PC-3 (cell line): Measurements from ENCODE around the gene LMLN. TPM values are rescaled to one million over a fixed set of nuclear protein-coding genes. Genes with fewer than 3 reads are reported as not detected.
"Not testable (repeated sequence)": the region's sequence is repeated elsewhere in the genome, so short reads cannot be mapped to it uniquely, and the experiment has no call there.

Source experiments
- ATAC-seq: fragments of 200-7000 bp; cut with Tn5 transposase; 2 replicates; pipeline ENCODE4 v1.9.1; 2020; ENCODE audit warnings: mild to moderate bottlenecking, moderate library complexity
- BruUV-seq: library from RNA; stranded (reverse); fragments of 400-500 nt; replicated peaks from 2 replicates; lab custom pipeline; 2021; lab: Mats Ljungman, UMichigan
- CTCF ChIA-PET: fragments of 300-600 bp; sonication (Branson Sonifier 250); formaldehyde crosslinking; loops from one replicate; lab custom pipeline; 2022; ENCODE audit warnings: antibody characterized with exemption; lab: Charles Lee
- POLR2A ChIA-PET: fragments of 300-600 bp; sonication (Branson Sonifier 250); formaldehyde crosslinking; loops from one replicate; lab custom pipeline; 2022; ENCODE audit warnings: antibody characterized with exemption; ENCODE audit not compliant: unreplicated experiment; lab: Charles Lee
- DNase-seq: peaks from one replicate; pipeline ENCODE4 v3.0.0-alpha.2; 2015
- H2AFZ ChIP-seq: fragments of 300-600 bp; sonication (generic); 2 replicates; pipeline ENCODE4 v1.6.0; 2016; ENCODE audit warnings: antibody characterized with exemption, low read length
- H3F3A ChIP-seq: fragments of 300-600 bp; sonication (generic); one replicate; pipeline ENCODE4 v1.6.0; 2017; ENCODE audit warnings: antibody characterized with exemption, low read length, control low read depth, mild to moderate bottlenecking; ENCODE audit not compliant: unreplicated experiment
- H3K27ac ChIP-seq: fragments of 300-600 bp; sonication (generic); 2 replicates; pipeline ENCODE4 v1.5.1; 2016; ENCODE audit warnings: mild to moderate bottlenecking, low read length
- H3K27me3 ChIP-seq: fragments of 300-600 bp; sonication (generic); 2 replicates; pipeline ENCODE4 v1.6.1; 2016; ENCODE audit warnings: low read length, mixed read lengths
- H3K36me3 ChIP-seq: fragments of 300-600 bp; sonication (generic); 2 replicates; pipeline ENCODE4 v1.6.1; 2016; ENCODE audit warnings: low read depth, mixed run types, low read length, mixed read lengths
- H3K4me1 ChIP-seq: fragments of 300-600 bp; sonication (generic); 2 replicates; pipeline ENCODE4 v1.5.1; 2016; ENCODE audit warnings: low read length; ENCODE audit not compliant: insufficient read depth
- H3K4me2 ChIP-seq: fragments of 300-600 bp; sonication (generic); 2 replicates; pipeline ENCODE4 v1.6.0; 2016; ENCODE audit warnings: low read length
- H3K4me3 ChIP-seq: fragments of 300-600 bp; sonication (generic); 2 replicates; pipeline ENCODE4 v1.5.1; 2016; ENCODE audit warnings: mild to moderate bottlenecking, low read length, mixed read lengths
- H3K79me2 ChIP-seq: fragments of 300-600 bp; sonication (generic); 2 replicates; pipeline ENCODE4 v1.6.1; 2017; ENCODE audit warnings: low read length, mixed read lengths
- H3K9ac ChIP-seq: fragments of 300-600 bp; sonication (generic); 2 replicates; pipeline ENCODE4 v1.6.0; 2016; ENCODE audit warnings: mild to moderate bottlenecking, low read length
- H3K9me2 ChIP-seq: fragments of 300-600 bp; sonication (generic); replicated peaks from 2 replicates; pipeline ENCODE4 v1.6.1; 2016; ENCODE audit warnings: mixed run types, low read length, mixed read lengths
- H3K9me3 ChIP-seq: fragments of 300-600 bp; sonication (generic); 2 replicates; pipeline ENCODE4 v1.6.1; 2016; ENCODE audit warnings: low read length, mixed read lengths
- H4K20me1 ChIP-seq: fragments of 300-600 bp; sonication (generic); 2 replicates; pipeline ENCODE4 v1.6.1; 2016; ENCODE audit warnings: low read length, mixed read lengths
- EZH2 ChIP-seq: fragments of 300-600 bp; sonication (generic); IDR thresholded peaks from one replicate; pipeline ENCODE4 v1.6.1; 2017; ENCODE audit warnings: antibody characterized with exemption, mild to moderate bottlenecking, low read length; ENCODE audit not compliant: unreplicated experiment
- EZH2phosphoT487 ChIP-seq: fragments of 300-600 bp; sonication (generic); IDR thresholded peaks from 2 replicates; pipeline ENCODE4 v1.6.1; 2018; ENCODE audit warnings: mild to moderate bottlenecking, antibody characterized with exemption, low read length, borderline replicate concordance
- intact Hi-C: fragments of 100-400 bp; cut with micrococcal nuclease; formaldehyde crosslinking; loops from 2 replicates; pipeline ENCODE4 v1.9.0; 2023
- total RNA-seq: library from RNA; depleted of rRNA; stranded (reverse); fragments of >200 nt; gene quantifications from 2 replicates; pipeline ENCODE4 v1.2.3, GENCODE V29; 2014
- TF ChIP-seq, protein P1 (sequence below): fragments of 300-600 bp; sonication (generic); conservative IDR thresholded peaks from 2 replicates; pipeline ENCODE4 v1.5.1; 2017; ENCODE audit warnings: antibody characterized with exemption, low read depth, mild to moderate bottlenecking, low read length

The LMLN gene
- total RNA-seq, 1 experiment from 2014 or later: 3.7 TPM

DNA sequence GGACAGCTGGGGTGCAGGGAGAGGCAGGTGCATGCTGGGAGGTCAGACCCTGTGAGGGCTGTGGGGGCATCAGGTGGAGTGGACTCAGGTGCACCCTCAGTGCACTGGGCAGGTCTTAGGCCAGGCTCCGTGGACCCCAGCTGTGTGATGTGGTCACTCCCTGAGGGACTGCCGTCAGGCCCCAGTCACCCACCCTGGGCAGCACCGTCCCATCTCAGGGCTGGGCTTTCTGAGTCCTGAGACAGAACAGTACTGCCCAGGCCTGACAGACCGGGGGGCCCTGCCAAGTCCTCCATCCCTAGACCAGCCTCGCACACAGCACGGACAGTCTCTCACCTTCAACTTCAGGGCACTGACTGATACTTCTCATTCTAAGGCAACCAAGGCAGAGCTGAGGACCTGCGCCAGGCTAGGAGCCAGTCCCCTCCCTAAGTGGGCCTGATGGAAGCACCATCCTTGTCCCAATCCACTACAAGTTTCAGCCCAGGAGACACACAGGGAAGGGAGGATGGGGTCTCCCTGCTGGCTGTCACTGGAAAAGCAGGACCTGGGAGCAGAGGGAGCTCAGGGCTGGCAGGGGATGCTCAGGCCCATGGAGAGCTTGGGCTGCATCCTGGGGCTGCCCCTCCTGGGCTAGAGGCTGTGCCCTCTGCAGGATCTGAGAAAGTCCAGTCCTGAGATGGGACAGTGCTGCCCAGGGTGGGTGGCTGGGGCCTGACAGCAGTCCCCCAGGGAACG is 86.3 kb downstream of the LMLN start:
- intact Hi-C loops: no loop called here
- DNase-seq: no peak
- H3K9ac ChIP-seq: no peak overlapping the region
- H3K36me3 ChIP-seq: no peaks in the 10 kb centered on the region
- no peaks in the 10 kb centered on the region for H3K79me2 ChIP-seq
- H3K27me3 ChIP-seq: no peaks in the 10 kb centered on the region
- H4K20me1 ChIP-seq: no peaks in the 10 kb centered on the region
- TF ChIP-seq, protein P1, sequence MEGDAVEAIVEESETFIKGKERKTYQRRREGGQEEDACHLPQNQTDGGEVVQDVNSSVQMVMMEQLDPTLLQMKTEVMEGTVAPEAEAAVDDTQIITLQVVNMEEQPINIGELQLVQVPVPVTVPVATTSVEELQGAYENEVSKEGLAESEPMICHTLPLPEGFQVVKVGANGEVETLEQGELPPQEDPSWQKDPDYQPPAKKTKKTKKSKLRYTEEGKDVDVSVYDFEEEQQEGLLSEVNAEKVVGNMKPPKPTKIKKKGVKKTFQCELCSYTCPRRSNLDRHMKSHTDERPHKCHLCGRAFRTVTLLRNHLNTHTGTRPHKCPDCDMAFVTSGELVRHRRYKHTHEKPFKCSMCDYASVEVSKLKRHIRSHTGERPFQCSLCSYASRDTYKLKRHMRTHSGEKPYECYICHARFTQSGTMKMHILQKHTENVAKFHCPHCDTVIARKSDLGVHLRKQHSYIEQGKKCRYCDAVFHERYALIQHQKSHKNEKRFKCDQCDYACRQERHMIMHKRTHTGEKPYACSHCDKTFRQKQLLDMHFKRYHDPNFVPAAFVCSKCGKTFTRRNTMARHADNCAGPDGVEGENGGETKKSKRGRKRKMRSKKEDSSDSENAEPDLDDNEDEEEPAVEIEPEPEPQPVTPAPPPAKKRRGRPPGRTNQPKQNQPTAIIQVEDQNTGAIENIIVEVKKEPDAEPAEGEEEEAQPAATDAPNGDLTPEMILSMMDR: no peak
- TF ChIP-seq EZH2: no peak
- no peak for TF ChIP-seq EZH2phosphoT487
- H3K4me1 ChIP-seq: no peaks in the 10 kb centered on the region
- H2AFZ ChIP-seq: no peak overlapping the region
- ChIA-PET POLR2A (no interaction called here), CTCF (no interaction called here)
- no peak overlapping the region for H3K27ac ChIP-seq
- ATAC-seq: no peak
- H3F3A ChIP-seq: no peaks in the 10 kb centered on the region
- no peaks in the 10 kb centered on the region for H3K9me3 ChIP-seq
- no peak overlapping the region for H3K4me2 ChIP-seq
- H3K9me2 ChIP-seq: no peaks in the 10 kb centered on the region
- no TSS peak for BruUV-seq
- no peak overlapping the region for H3K4me3 ChIP-seq

DNA sequence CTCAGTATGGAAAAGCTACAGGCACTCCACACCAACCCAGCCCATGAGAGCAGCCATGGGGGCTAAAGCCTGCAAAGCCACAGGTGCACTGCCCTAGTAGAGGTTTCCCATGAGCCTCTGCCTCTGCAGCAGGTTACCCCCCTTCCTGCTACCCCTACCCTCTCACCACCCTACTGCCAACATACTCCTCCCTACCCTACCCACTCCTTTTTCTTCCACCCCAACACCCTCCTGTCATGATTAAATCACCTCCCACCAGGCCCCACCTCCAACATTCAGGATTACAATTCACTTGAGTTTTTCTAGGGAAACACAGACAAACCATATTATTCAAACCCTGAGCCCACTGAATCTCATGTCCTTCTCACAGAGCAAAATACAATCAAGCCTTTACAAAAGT is 88.4 kb downstream of the LMLN start:
- Histone ChIP-seq H3K9me2 (no peaks in the 10 kb centered on the region), H3K9me3 (no peaks in the 10 kb centered on the region), H3K4me1 (no peaks in the 10 kb centered on the region), H3F3A (no peaks in the 10 kb centered on the region), H4K20me1 (no peaks in the 10 kb centered on the region), H3K36me3 (no peaks in the 10 kb centered on the region), H3K27me3 (no peaks in the 10 kb centered on the region), H3K79me2 (no peaks in the 10 kb centered on the region), H3K4me2 (no peak overlapping the region), H2AFZ (no peak overlapping the region), H3K4me3 (no peak overlapping the region), H3K9ac (no peak overlapping the region), H3K27ac (no peak overlapping the region)
- no TSS peak for BruUV-seq
- intact Hi-C loops: no loop called here
- ATAC-seq (no peak), DNase-seq (no peak)
- CTCF ChIA-PET: no interaction called here
- TF ChIP-seq EZH2 (no peak), EZH2phosphoT487 (no peak)
- TF ChIP-seq, protein P1: no peak
- POLR2A ChIA-PET: no interaction called here

DNA sequence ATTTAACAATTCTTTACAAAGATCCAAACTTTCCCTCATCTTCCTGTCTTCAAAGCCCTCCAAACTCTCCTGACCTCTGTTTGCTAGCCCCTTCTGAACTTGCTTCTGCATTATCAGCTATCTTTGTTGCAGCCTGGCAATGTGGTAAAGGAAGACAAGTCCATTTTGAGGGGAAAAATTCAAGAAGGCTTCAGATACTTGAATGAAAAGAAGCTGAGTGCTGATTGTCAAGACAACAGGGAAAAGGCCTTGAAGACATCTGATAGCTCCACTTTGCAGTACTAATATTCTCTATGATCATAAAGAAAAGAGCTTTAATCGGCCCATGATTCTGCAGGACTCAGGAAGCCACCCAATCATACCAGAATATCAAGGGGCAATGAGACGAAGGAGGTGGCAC is 91.8 kb downstream of the LMLN start:
- DNase-seq: no peak
- Histone ChIP-seq H3K9me2 (no peaks in the 10 kb centered on the region), H3K4me2 (no peak overlapping the region), H3K9me3 (no peaks in the 10 kb centered on the region), H4K20me1 (no peaks in the 10 kb centered on the region), H2AFZ (no peak overlapping the region), H3K79me2 (no peaks in the 10 kb centered on the region), H3K36me3 (no peaks in the 10 kb centered on the region), H3K9ac (no peak overlapping the region), H3F3A (no peaks in the 10 kb centered on the region), H3K27ac (no peak overlapping the region), H3K4me3 (no peak overlapping the region), H3K4me1 (no peaks in the 10 kb centered on the region), H3K27me3 (no peaks in the 10 kb centered on the region)
- ATAC-seq: no peak
- POLR2A ChIA-PET: no interaction called here
- CTCF ChIA-PET: no interaction called here
- BruUV-seq: no TSS peak
- TF ChIP-seq EZH2phosphoT487: no peak
- no peak for TF ChIP-seq EZH2
- TF ChIP-seq, protein P1: no peak
- intact Hi-C loops: no loop called here

DNA sequence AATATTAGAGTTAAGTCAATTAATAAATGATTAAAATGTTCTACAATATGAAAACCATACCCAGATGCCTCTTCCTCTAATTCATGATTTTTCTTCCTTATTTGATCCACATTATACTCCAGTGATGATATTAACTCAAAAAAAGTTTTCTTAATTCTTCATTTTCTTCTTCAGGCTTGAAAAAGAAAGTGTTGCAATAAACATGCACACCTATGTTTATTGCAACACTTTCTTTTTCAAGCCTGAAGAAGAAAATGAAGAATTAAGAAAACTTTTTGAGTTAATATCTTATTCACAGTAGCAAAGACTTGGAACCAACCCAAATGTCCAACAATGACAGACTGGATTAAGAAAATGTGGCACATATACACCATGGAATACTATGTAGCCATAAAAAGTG is 93.4 kb downstream of the LMLN start:
- DNase-seq, CTCF ChIA-PET, H3K4me2 ChIP-seq, intact Hi-C loops, H3K36me3 ChIP-seq, H3K9me2 ChIP-seq, H3K27ac ChIP-seq, H3K4me1 ChIP-seq, H4K20me1 ChIP-seq, H3K79me2 ChIP-seq, BruUV-seq, POLR2A ChIA-PET, H3K4me3 ChIP-seq, H3K9me3 ChIP-seq, H3K27me3 ChIP-seq, H2AFZ ChIP-seq, H3F3A ChIP-seq, H3K9ac ChIP-seq, ATAC-seq: not testable (repeated sequence)
